ENCODE data around the gene OR51B2.
"Not testable (repeated sequence)": the region's sequence is repeated elsewhere in the genome, so short reads cannot be mapped to it uniquely, and the experiment has no call there.

The OR51B2 gene

DNA sequence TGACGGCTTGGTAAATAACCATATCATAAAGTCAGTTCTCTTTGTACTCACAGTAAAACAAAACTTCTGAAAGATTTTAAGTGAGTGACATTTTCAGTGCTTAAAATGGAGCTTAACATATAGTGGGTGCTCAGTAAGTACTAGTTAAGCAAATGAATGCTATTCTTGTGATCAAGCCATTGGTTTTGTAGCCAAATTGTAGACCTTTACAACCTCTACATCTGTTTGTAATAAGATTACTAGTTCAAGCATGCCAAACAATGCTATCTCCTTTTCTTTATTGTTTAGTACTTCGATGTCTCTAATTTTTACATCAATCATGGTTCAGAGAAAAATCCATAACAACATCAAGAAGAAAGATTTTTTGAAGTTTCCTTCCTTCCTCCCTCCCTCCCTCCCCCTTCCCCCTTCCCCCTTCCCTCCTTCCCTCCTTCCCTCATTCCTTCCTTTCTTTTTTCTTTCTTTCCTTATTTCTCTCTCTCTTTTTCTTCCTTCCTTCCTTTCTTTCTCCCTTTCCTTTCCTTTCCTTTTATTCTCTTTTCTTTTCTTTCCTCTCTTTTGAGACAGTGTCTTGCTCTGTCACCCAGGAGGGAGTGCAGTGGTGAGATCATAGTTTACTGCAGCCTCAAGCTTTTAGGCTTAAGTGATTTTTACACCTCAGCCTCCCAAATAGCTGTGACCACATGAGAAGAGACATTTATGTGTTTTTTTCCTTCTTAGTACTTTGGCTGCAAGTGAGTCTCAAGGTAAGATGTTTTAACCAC lies 16.7 kb downstream of the OR51B2 start:
- no peak for DNase-seq

DNA sequence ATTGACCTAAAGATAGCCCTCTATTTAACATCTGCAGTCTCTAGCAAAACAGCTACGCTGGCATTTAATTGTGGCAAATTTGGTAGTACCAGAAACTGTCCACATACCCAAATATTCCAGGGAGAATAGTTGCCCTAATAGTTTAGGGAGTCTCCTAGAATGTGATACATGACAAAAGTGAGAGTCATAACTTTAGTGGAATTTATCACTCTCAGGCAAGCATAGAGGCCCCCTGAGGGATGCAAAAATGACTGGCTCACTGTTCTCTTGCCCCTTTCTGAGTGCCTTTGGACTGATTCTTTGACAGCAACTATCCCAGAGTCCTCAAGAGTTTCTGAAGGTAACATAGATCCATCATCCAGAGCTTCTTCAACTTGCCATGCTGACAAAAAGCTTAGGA lies 20.1 kb downstream of the OR51B2 start:
- DNase-seq = no peak

DNA sequence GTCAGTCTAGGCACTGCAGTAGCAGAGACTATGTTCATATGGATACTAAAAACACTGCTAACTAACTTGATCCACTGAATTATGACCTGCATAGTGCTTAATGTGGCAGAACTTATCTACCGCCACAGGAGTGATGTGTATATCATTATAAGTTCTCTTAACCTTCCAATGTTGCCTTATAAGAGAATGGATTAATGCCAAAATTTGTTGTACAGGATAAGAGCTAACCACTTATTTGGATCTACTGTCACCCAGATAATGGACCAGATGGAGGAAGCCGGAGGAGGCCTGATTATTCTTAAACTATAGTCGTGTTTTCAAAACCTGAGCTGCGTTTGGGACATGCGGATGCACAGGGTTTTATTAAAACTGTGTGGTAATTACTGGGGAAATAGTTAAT lies 20.5 kb downstream of the OR51B2 start:
- DNase-seq = no peak

DNA sequence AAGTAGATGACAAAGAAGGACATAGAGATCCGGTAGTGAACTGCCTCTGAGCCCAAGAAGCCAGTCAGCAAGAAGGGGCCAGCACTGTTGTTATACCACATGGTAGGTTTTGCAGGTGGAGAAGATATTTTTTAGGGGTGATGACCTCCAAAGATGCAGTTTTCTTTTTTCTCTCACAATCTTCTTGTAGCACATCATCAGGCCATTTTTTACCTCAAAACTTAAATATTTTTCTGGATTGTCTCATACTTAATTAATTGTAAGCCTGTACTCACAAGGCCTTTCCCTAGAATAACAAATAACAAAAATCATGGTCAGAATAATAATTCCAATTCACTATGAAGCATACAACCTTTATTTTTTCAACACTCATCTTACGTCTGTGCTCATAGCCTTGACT lies 22.3 kb downstream of the OR51B2 start, which contains the start of gene OR51B4:
Gene OR51B4, minus strand, starts transcription at position 101 of the 400 bp plus-strand sequence. Its CDS starts 0 bp downstream, at position 101.
- DNase-seq = no peak

DNA sequence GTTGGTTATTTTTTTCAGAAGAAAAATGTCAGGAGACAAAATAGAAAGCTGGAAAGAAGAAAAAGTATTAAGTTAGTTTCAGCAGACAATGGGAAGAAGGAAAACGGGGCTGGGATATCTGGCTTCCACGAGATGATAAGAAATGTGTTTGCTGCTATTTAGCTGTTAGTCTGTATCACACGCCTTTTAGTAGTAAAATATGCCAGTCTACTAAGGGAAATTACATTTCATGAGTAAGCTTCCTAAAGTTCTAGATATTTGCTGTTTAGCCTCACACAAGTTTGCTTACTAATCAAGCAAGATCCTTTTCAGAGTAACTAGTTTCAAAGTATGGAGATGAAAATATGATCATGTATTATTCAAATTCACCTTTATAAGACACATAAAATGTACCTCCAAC lies 23.8 kb downstream of the OR51B2 start:
- DNase-seq = no peak

DNA sequence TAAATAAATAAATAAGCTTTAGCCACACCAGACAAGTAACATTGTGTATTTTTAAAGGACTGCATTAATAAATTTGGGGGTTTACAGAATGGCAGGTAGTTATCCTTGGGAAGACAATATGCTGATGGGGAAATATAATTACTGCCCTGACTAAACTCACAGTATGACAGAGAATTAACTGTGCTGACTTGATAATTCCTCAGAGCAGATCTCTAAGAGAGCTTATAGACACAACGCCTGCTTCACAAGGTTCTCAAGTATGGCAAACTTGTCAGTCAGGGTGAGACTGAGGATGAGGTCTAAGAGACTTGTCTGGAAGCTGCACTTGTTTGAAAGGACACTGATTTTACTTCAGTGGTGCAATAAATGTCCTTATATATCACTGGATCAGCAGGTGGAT lies 25.6 kb downstream of the OR51B2 start:
- no peak for DNase-seq

DNA sequence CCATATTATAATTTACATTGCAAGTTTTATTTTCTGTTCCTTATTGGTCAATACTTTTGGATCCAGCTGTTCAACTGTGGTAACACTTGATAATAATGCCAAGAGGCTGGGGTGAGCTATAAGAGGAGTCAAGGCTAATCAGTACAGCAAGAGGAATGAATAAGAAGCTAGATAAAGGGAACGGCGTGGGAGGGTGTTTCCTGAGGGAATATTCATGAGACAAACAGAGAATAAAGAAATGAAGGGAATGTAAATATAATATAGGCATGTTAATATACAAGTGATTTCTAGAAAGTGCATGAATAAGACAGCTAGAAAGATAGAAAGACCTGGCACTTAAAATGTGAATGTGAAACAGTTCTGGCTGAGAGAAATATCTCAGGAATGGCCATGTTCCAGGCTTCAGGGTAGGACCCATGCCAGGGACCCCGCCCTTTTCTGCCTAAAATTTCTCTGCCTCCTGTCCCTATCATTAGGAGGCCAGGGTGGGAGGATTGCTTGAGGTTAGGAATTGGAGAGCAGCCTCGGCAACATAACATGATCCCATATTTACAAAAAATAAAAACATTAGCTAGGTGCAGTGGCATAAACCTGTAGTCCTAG lies 26.3 kb downstream of the OR51B2 start:
- no peak for DNase-seq

DNA sequence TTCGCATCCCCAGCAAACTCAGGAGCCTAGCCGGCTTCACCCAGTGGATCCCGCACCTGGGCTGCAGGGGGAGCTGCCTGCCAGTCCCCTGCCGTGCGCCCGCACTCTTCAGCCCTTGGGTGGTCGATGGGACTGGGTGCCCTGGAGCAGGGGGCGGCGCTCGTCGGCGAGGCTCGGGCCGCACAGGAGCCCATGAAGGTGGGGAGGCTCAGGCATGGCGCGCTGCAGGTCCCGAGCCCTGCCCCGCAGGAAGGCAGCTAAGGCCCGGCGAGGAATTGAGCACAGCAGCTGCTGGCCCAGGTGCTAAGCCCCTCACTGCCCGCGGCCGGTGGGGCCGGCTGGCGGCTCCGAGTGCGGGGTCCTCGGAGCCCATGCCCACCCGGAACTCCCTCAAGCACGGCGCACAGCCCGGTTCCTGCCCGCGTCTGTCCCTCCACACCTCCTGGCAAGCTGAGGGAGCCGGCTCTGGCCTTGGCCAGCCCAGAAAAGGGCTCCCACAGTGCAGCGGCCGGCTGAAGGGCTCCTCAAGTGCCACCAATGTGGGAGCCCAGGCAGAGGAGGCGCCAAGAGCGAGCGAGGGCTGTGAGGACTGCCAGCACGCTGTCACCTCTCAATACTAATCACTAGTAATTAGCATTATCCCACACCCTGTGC lies 29.6 kb downstream of the OR51B2 start:
- not testable (repeated sequence) for DNase-seq

DNA sequence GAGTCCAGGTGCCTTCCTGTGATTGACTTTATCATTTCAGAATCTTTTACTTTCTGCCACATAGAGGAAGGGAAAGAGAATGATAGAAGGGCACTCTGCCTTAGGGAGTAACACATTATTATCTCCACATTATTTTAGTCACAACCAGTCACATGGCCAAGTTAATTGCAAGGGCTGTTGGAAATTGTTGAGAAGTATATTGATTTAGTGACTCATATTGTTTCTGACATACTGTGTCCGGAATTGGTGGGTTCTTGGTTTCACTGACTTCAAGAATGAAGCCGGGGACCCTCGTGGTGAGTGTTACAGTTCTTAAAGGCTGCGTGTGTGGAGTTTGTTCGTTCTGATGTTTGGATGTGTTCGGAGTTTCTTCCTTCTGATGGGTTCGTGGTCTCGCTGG lies 31.1 kb downstream of the OR51B2 start:
- no peak for DNase-seq

DNA sequence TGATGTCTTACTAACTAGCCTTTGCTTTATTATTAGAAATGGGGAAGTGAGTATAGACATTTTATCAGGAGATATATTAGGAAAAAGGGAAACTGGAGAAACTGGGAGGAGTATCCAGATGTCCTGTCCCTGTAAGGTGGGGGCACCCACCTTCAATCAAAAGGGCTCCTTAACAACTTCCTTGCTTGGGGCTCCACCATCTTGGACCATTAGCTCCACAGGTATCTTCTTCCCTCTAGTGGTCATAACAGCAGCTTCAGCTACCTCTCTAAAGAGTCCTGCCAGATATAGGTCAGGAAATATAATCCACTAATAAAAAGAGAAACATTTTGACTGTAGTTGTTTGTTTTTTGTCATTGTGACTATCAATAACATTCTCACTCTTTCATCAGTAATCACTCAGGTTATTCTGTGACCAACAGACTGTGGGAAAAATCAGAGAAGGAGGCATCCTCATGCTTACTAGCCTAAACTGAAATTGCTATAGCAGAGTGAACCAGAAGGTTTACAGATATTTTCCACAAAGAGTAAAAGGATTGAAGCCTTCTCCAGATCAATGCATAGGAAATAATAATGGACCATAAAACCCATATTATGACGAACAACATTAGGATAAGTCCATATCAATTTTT lies 32.8 kb downstream of the OR51B2 start:
- DNase-seq = no peak

DNA sequence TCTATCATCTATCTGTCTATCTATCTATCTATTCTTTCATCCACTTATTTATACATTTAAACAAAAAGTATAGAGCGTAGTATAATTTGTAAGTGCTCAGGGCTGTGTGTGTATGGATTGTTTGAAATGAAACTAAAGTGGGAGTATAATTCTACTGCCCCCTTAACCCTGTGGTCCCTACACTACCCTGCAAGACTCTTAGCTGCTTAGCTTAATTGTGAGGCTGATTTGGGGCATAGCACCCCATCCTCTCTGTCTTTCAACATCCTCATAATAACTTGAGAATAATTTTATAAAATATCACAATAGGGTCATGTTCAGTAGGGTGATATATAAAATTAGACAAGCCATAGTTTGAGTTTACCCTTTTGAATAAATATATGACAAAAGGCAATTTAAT lies 34.0 kb downstream of the OR51B2 start:
- no peak for DNase-seq

DNA sequence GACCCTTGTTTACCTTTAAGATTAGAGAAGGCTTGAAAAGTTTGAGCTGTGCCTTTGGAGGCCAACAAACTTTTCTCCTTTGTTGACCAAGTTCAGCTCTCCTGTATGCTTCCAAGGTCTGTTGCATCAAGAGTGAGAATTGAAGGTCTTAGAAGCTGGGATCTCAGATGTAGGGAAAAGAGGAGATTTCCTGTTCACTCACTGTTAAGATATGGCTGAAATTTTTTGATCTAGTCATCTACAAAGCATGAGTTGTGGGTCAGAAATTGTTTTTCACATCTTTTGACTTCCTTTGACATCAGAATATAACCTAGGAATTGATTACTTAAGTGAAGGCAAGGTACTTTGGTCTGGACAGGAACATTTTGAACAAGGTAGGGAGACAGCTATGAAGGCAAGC lies 34.4 kb downstream of the OR51B2 start:
- no peak for DNase-seq

DNA sequence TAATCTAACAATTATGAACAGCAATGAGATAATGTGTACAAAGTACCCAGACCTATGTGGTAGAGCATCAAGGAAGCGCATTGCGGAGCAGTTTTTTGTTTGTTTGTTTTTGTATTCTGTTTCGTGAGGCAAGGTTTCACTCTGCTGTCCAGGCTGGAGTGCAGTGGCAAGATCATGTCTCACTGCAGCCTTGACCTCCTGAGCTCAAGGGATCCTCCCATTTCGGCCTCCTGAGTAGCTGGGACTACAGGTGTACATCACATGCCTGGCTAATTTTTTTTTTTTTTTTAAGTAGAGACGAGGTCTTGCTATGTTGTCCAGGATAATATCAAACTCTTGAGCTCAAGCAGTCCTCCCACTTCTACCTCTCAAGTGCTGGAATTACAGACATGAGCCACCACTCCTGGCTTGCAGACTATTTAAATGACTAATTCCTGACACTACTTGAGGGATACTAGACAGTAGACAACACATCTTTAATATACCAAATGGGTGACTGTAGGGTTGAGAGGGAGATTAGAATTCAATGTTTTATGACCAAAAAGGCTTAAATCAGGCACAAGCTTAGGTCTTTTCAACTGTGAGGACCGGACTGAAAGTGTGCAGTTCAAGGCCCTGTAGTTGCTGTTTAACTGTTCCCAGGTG lies 35.1 kb downstream of the OR51B2 start:
- DNase-seq = no peak

DNA sequence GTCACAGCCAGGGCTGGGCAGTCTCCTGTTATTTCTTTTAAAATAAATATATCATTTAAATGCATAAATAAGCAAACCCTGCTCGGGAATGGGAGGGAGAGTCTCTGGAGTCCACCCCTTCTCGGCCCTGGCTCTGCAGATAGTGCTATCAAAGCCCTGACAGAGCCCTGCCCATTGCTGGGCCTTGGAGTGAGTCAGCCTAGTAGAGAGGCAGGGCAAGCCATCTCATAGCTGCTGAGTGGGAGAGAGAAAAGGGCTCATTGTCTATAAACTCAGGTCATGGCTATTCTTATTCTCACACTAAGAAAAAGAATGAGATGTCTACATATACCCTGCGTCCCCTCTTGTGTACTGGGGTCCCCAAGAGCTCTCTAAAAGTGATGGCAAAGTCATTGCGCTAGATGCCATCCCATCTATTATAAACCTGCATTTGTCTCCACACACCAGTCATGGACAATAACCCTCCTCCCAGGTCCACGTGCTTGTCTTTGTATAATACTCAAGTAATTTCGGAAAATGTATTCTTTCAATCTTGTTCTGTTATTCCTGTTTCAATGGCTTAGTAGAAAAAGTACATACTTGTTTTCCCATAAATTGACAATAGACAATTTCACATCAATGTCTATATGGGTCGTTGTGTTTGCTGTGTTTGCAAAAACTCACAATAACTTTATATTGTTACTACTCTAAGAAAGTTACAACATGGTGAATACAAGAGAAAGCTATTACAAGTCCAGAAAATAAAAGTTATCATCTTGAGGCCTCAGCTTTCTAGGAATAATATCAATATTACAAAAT lies 35.8 kb downstream of the OR51B2 start:
- DNase-seq = no peak

DNA sequence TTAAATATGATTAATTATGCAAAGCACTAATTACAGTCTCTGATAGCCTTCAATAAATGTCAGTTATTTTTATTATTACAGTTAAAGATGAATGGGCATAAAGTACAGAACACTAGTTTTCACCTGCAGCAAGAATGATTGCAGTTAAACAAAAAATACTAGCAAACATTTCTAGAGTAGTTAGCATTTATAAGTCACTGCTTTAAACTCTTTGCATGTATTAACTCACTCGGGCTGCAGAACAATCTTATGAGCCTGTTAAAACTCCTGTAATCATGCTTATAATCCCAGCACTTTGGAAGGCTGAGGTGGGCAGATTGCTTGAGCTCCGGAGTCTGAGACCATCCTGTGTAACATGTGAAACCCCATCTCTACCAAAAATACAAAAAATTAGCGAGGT lies 37.2 kb downstream of the OR51B2 start:
- DNase-seq = no peak

DNA sequence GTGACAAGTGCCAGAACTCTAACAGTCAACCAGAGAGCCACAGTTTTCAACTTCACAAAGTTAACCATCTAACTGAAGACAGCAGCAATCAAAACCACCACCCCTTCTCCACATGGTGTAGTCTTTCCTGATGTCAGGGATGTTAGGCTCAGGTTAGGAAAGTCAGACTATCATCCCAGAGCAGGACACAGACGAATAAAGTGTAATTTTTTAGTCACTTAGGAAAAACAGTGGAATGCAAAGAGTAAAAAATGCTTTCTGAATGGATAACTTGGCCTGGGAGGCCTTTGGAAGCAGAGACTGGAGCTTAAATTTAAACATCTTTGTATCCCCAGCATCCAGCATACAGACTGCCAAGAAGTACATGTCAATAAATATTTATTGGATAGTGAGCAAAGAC lies 37.7 kb downstream of the OR51B2 start:
- DNase-seq = no peak

DNA sequence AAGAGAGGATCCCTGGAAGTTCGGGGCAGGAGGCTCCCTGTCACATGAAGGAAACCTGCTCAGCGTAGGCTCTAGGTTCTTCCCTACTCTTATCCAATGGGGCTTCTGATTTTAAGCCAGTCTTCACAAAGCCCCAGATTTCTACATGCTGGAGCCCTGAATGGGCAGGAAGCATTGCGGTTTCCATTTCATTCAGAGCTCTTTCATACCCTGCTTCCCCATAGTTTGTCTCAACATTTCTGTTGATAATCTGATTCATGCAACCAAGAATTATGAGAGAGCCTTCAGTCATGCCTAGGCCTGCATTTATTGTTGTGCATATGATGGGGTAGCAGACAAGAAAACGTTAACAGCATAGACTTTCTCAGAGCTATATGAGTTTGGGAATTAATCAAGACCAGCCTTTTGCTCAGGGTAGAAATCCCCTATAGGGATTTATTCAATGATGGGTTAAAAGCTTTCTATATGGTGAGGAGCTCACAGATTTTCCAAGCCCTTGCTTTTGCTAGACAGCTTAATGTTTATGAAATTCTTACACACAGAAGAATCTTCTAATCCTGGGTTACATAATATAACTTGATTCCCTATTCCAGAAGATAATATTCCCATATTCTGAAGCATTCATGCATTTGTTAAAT lies 38.3 kb downstream of the OR51B2 start:
- no peak for DNase-seq

DNA sequence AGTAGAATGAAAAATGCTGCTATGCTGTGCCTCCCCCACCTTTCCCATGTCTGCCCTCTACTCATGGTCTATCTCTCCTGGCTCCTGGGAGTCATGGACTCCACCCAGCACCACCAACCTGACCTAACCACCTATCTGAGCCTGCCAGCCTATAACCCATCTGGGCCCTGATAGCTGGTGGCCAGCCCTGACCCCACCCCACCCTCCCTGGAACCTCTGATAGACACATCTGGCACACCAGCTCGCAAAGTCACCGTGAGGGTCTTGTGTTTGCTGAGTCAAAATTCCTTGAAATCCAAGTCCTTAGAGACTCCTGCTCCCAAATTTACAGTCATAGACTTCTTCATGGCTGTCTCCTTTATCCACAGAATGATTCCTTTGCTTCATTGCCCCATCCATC lies 39.5 kb downstream of the OR51B2 start:
- no peak for DNase-seq

DNA sequence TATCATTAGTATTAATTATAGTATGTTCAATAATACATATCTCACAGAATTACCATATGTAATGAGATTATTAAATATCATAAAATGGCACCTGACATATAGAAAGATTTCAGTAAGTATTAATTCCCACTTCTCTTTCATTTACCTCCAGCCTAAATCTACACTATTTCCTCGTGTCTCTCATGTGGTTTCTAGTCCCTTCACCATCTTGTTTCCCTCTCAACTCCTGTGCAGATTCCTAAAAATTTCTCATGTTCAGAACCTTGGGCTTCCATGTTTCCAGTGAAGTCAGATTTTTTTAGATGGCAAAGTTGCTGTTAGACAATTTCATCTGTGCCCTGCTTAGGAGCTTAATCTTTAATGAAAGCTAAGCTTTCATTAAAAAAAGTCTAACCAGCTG lies 40.2 kb downstream of the OR51B2 start:
- no peak for DNase-seq

DNA sequence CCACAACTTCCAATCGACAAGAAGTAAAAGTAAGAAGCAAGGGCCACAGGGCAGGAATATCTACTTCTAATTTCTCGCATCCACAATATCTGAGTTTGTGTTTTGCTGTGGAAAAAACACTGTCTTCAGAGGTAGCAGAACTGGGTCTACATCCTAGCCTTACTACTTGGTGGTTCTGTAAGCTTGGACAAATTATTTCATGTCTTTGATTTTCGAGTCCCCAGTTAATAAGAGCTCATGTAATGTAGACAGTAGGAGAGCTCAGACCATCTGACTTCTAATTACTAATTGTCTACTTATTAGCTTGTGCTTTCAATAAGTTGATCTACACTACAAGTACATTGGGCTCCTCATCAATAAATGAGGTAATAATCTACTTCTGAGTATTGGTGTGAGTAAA lies 41.0 kb downstream of the OR51B2 start:
- DNase-seq = no peak

DNA sequence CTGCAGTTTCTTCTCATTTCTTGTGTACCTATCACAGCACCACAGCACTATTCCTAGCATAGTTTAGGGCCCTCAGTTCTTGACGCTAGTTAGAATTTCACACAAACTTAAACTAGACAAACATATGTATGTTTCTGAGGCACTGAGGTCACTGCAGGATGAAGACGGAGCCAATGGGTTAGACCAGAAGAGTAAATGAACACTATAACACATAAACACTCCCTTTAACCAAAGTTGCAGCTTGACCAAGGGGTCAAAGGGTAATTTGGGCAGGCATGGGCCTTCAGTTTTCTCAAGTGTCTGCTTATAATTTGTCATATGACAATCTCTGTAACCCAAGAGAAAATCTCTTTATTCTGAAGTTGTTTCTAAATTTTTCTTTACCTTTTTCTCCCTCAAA lies 41.5 kb downstream of the OR51B2 start:
- DNase-seq = no peak

DNA sequence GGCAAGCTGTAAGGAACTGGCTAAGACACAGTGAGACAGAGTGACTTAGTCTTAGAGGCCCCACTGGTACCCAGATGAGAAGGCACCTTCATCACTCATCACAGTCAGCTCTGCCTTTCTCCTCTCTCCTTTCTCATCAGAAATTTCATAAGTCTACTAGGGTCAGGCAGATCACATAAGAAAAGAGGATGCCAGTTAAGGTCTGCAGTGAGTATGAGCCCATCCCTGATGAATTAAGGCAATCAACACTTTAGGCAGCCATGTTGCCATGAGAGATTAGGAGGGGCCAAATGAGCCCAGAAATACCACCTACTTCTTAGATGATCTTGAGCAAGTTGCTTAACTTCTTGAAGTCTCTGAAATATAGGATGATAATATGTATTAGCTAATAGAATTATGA lies 42.5 kb downstream of the OR51B2 start:
- DNase-seq = no peak
